Endothelial cell of umbilical vein (primary cell): ENCODE data around the gene PALM. TPM values are rescaled to one million over a fixed set of nuclear protein-coding genes. Genes with fewer than 3 reads are reported as not detected.

Experiments
- BruUV-seq: library from RNA; stranded (reverse); fragments of 400-500 nt; replicated peaks from 2 replicates; lab custom pipeline; 2021; lab: Mats Ljungman, UMichigan
- CTCF ChIA-PET: fragments of 300-600, 350-600 bp; sonication (Branson Sonifier 250); formaldehyde crosslinking; loops from one replicate; lab custom pipeline; 2021; ENCODE audit warnings: antibody characterized with exemption, inconsistent platforms; lab: Charles Lee
- POLR2A ChIA-PET: fragments of 300-600, 350-600 bp; sonication (Branson Sonifier 250); formaldehyde crosslinking; loops from one replicate; lab custom pipeline; 2021; ENCODE audit warnings: antibody characterized with exemption, inconsistent platforms; lab: Charles Lee
- DNase-seq: peaks from one replicate; pipeline ENCODE4 v3.0.0-alpha.2; 2011; ENCODE audit warnings: low read depth, low spot score
- FAIRE-seq: peaks from 2 replicates; lab custom pipeline; 2011; peaks lifted over from hg19 to GRCh38; lab: Jason Lieb, UNC
- H2AFZ ChIP-seq: 2 replicates; pipeline ENCODE4 v1.6.0; 2012; ENCODE audit warnings: low read depth, low read length, control low read depth, inconsistent platforms
- H3K27ac ChIP-seq: 2 replicates; pipeline ENCODE4 v1.5.1; 2011; ENCODE audit warnings: low read depth, mild to moderate bottlenecking, control low read depth, low read length, moderate library complexity; ENCODE audit not compliant: insufficient read depth
- H3K27me3 ChIP-seq, 2 experiments: 2 replicates each; pipeline versions ENCODE4 v1.6.0 to v1.6.1; 2011; ENCODE audit warnings: low read length in 2 of 2, mixed read lengths in 1 of 2; ENCODE audit not compliant: control insufficient read depth in 2 of 2, insufficient read depth in 2 of 2
- H3K36me3 ChIP-seq, 2 experiments: 2 replicates in 1 of 2; 3 replicates in 1 of 2; pipeline ENCODE4 v1.5.1; 2011; ENCODE audit warnings: low read length in 2 of 2, mild to moderate bottlenecking in 1 of 2, moderate library complexity in 1 of 2; ENCODE audit not compliant: control insufficient read depth in 2 of 2, insufficient read depth in 2 of 2; ENCODE audit errors: extremely low read depth in 1 of 2
- H3K4me1 ChIP-seq: 3 replicates; pipeline ENCODE4 v1.5.1; 2011; ENCODE audit warnings: mild to moderate bottlenecking, low read length; ENCODE audit not compliant: control insufficient read depth, insufficient read depth; ENCODE audit errors: extremely low read depth
- H3K4me2 ChIP-seq: 2 replicates; pipeline ENCODE4 v1.6.1; 2011; ENCODE audit warnings: low read length, control low read depth, mixed read lengths; ENCODE audit not compliant: insufficient read depth
- H3K4me3 ChIP-seq, 3 experiments: fragments of 200-600 bp in 1 of 3; sonication (generic), shearing (Covaris generic) in 1 of 3; replicated peaks in 1 of 3; 2 replicates each; pipeline ENCODE4 v1.5.1; 2011 to 2016; ENCODE audit warnings: control low read depth in 3 of 3, low read length in 3 of 3, mild to moderate bottlenecking in 2 of 3, inconsistent platforms in 1 of 3, low read depth in 1 of 3, moderate library complexity in 1 of 3; ENCODE audit not compliant: insufficient read depth in 1 of 3
- H3K79me2 ChIP-seq: 2 replicates; pipeline ENCODE4 v1.6.0; 2012; ENCODE audit warnings: low read length, inconsistent platforms; ENCODE audit not compliant: control insufficient read depth, insufficient read depth
- H3K9ac ChIP-seq: replicated peaks from 2 replicates; pipeline ENCODE3; 2011; ENCODE audit warnings: low read length, control low read depth; ENCODE audit not compliant: insufficient read depth; ENCODE audit errors: extremely low read depth
- H3K9me1 ChIP-seq: replicated peaks from 3 replicates; pipeline ENCODE4 v1.6.0; 2011; ENCODE audit warnings: mild to moderate bottlenecking, low read length; ENCODE audit not compliant: control insufficient read depth, insufficient read depth; ENCODE audit errors: extremely low read depth
- H3K9me3 ChIP-seq: replicated peaks from 2 replicates; pipeline ENCODE4 v1.5.1; 2012; ENCODE audit warnings: low read length, inconsistent platforms; ENCODE audit not compliant: control insufficient read depth, insufficient read depth
- H4K20me1 ChIP-seq: replicated peaks from 2 replicates; pipeline ENCODE3; 2011; ENCODE audit warnings: mild to moderate bottlenecking, low read length; ENCODE audit not compliant: control insufficient read depth, insufficient read depth; ENCODE audit errors: extremely low read depth
- CTCF ChIP-seq, 2 donors: IDR thresholded peaks; 1 replicate in 1 of 2; 2 replicates in 1 of 2; pipeline ENCODE4 v1.5.1; 2011; ENCODE audit warnings: low read length in 2 of 2, mild to moderate bottlenecking in 2 of 2, moderate library complexity in 2 of 2, control low read depth in 1 of 2, inconsistent platforms in 1 of 2, low read depth in 1 of 2; ENCODE audit not compliant: insufficient read depth in 1 of 2; ENCODE audit errors: extremely low read depth in 1 of 2
- EZH2 ChIP-seq: IDR thresholded peaks from 2 replicates; pipeline ENCODE4 v1.6.1; 2012; ENCODE audit warnings: borderline replicate concordance, low read depth, mild to moderate bottlenecking, moderate library complexity, low read length, inconsistent platforms; ENCODE audit not compliant: severe bottlenecking
- FOS ChIP-seq: IDR thresholded peaks from 2 replicates; pipeline ENCODE4 v1.6.1; 2011; ENCODE audit warnings: mild to moderate bottlenecking, low read length, moderate library complexity, borderline replicate concordance; ENCODE audit not compliant: insufficient read depth
- GATA2 ChIP-seq: IDR thresholded peaks from 2 replicates; pipeline ENCODE4 v1.7.0; 2011; ENCODE audit warnings: low read depth, mild to moderate bottlenecking, moderate library complexity, mixed read lengths, low read length; ENCODE audit not compliant: insufficient read length, insufficient read depth
- JUN ChIP-seq: IDR thresholded peaks from 2 replicates; pipeline ENCODE4 v1.6.1; 2011; ENCODE audit warnings: borderline replicate concordance, low read depth; ENCODE audit not compliant: insufficient read length, insufficient read depth
- MAX ChIP-seq: IDR thresholded peaks from 2 replicates; pipeline ENCODE4 v1.6.1; 2011; ENCODE audit not compliant: insufficient read depth, insufficient read length
- MYC ChIP-seq: IDR thresholded peaks from one replicate; pipeline ENCODE4 v1.6.1; 2011; ENCODE audit warnings: mild to moderate bottlenecking, low read depth, low read length
- POLR2A ChIP-seq: IDR thresholded peaks from 2 replicates; pipeline ENCODE4 v1.6.1; 2012; ENCODE audit warnings: low read depth, mild to moderate bottlenecking, control low read depth, low read length
- POLR2AphosphoS5 ChIP-seq: IDR thresholded peaks from 2 replicates; pipeline ENCODE4 v1.6.1; 2012; ENCODE audit warnings: low read depth, mild to moderate bottlenecking, control low read depth, low read length, moderate library complexity; ENCODE audit not compliant: insufficient read depth
- dilution Hi-C: fragments of 300-500 bp; cut with MboI; formaldehyde crosslinking; loops from one replicate; pipeline ENCODE4 v1.15.0; 2019; ENCODE audit warnings: low sequenced_read_pairs; ENCODE audit not compliant: extremely low pct_ligation_motif_present
- intact Hi-C: fragments of 100-400 bp; cut with micrococcal nuclease; formaldehyde crosslinking; loops from one replicate; pipeline ENCODE4 v1.10.0; 2022
- polyA plus RNA-seq, 4 experiments: library from polyadenylated mRNA; depleted of rRNA in 3 of 4; stranded (reverse) in 3 of 4; unstranded in 1 of 4; fragments of >200 nt; gene quantifications; 2 replicates each; pipeline versions ENCODE4 v1.2.1 to v1.2.3, GENCODE V29; 2011 to 2012; ENCODE audit warnings: missing spikeins in 1 of 4
- total RNA-seq: library from RNA; stranded (reverse); gene quantifications from 2 replicates; pipeline ENCODE4 v1.2.3, GENCODE V29; 2021

The PALM gene
- total and polyA plus RNA-seq, 2 donors (not counting 3 experiments of a cell fraction or from before 2014, with no cell fraction given): 3.9 to 31.8 TPM

- no TSS peak for BruUV-seq
- no peak for DNase-seq
- H3K4me2 ChIP-seq: no peak overlapping the region
- no peak overlapping the region for H3K27ac ChIP-seq
- no peak for FAIRE-seq
- H3K4me3 ChIP-seq: no peak overlapping the region
- H3K9me3 ChIP-seq: no peaks in the 10 kb centered on the region
- no peaks in the 10 kb centered on the region for H3K79me2 ChIP-seq
- dilution Hi-C loops (no loop called here), intact Hi-C loops (no loop called here)
- H3K36me3 ChIP-seq: no peaks in the 10 kb centered on the region
- H3K27me3 ChIP-seq: no peaks in the 10 kb centered on the region
- TF ChIP-seq POLR2A: no peak
- no peak for TF ChIP-seq MYC
- TF ChIP-seq MAX: no peak
- TF ChIP-seq JUN: no peak
- no peak for TF ChIP-seq FOS
- TF ChIP-seq GATA2: no peak
- no peak for TF ChIP-seq EZH2
- TF ChIP-seq CTCF (IDR thresholded peaks at IDR 0.05; ENCODE audit: extremely low read depth in 1 of 2, insufficient read depth in 1 of 2, low read depth in 1 of 2, low read length in 2 of 2): no peak
- TF ChIP-seq POLR2AphosphoS5: no peak
- H3K4me1 ChIP-seq: peaks cover 8% of the 10 kb centered on the region
- H4K20me1 ChIP-seq: no peaks in the 10 kb centered on the region
- H3K9me1 ChIP-seq: no peaks in the 10 kb centered on the region
- CTCF ChIA-PET: no interaction called here
- H2AFZ ChIP-seq: no peak overlapping the region
- H3K9ac ChIP-seq: no peak overlapping the region
- POLR2A ChIA-PET: interaction anchor here (0.7 kb wide), 1 partner anchor 62 kb away, joined by 4 read pairs; no protein-coding TSS in a partner anchor
Measured at GRCh38 chr19:729965-730668, 21.4 kb downstream of the PALM start.
